Measurements from ENCODE around the gene ADRB2.

DNA sequence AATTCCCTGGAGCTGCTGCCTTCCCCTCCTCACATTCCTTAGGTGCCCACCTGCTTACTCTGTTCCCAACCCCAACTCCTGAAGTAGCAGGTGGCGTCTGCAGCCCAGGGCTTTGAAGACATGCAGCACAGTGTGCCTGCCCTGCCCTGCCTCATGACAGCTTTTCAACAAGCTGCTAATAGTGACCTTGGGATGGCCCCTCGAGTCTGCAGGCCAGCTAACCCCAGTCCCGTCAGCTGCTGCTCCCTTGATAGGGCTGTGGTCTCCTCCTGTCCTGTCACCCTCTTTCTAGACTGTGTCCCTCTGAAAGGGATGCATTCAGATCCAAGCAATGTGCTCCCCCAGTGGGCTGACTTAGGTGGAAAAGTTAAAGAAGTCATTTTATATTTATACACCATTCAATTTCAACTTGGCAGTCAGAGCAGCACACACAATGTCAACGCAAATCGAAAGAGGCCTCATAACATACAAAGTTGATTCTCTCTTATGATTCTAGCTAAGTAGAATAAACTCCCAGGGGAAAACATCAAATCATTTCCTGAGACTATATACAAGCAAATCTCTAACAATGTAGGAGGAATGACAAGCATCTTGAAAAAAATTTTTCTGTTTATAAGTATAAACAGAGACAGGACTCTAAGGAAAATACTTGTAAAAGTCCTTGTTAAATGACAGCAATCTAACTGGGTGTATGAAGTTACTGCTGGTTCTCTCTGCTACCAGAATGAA, 37.9 kb downstream of the ADRB2 start:
- TF ChIP-seq, protein P1, sequence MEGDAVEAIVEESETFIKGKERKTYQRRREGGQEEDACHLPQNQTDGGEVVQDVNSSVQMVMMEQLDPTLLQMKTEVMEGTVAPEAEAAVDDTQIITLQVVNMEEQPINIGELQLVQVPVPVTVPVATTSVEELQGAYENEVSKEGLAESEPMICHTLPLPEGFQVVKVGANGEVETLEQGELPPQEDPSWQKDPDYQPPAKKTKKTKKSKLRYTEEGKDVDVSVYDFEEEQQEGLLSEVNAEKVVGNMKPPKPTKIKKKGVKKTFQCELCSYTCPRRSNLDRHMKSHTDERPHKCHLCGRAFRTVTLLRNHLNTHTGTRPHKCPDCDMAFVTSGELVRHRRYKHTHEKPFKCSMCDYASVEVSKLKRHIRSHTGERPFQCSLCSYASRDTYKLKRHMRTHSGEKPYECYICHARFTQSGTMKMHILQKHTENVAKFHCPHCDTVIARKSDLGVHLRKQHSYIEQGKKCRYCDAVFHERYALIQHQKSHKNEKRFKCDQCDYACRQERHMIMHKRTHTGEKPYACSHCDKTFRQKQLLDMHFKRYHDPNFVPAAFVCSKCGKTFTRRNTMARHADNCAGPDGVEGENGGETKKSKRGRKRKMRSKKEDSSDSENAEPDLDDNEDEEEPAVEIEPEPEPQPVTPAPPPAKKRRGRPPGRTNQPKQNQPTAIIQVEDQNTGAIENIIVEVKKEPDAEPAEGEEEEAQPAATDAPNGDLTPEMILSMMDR (IDR thresholded peaks at IDR 0.05): no peak
- TF ChIP-seq POLR2AphosphoS5 (IDR thresholded peaks at IDR 0.05): no peak
- TF ChIP-seq POLR2A (IDR thresholded peaks at IDR 0.05): no peak

Data from gastroesophageal sphincter (tissue), 3 donors.